ENCODE measurements around the gene NR0B2. TPM values are rescaled to one million over a fixed set of nuclear protein-coding genes. Genes with fewer than 3 reads are reported as not detected.

Gene NR0B2, protein sequence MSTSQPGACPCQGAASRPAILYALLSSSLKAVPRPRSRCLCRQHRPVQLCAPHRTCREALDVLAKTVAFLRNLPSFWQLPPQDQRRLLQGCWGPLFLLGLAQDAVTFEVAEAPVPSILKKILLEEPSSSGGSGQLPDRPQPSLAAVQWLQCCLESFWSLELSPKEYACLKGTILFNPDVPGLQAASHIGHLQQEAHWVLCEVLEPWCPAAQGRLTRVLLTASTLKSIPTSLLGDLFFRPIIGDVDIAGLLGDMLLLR
- not detected in 2 replicates for total RNA-seq

DNA sequence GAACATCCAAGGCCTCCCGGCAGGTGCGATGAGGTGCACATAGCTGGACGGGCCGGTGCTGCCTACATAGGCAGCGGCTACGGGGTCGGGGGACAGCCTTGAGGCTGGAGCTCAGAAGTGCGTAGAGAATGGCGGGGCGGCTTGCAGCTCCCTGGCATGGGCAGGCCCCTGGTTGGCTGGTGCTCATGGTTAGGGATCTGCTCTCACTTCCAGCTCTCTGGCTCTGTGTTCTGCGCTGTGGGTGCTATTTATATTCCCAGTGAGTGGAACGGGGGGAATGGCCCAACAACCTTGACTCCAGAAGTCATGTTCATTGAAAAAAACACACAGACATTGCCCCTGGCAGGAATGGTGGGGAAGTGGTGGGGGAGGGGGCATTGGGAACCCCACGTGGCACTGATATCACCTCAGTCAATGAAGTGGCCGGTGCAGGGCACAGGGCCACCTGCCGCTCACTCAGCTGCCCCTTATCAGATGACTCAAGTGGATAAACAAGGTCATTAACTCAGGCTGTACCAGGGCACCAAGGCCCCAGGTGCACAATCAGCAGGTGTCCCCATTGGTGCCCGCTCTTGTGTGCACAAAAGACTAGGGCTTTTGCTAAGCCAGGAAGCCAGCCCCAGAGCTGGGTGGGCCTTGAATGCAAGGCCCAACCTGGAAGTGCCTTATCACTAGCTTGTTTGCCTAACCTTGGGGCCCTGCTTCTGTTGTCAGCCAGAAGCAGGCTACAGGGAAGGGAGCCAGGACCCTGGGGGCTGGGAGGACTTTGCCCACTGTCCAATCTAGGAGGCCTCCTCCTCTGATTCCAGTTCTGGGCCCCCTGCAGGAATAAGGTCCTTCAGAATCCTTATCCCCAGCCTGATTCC lies at the start of gene NR0B2:
Gene NR0B2 (minus strand): TSS at position 222 of the 866 bp plus-strand sequence. CDS start 35 bp downstream, at position 187.
- Mint-ChIP-seq H3K4me1 (ENCODE audit: low read depth) (no peaks in the 10 kb centered on the region), H3K27me3 (ENCODE audit: insufficient read depth) (peaks cover 11% of the 10 kb centered on the region), H3K27ac (no peak within 1 kb of the TSS), H3K4me3 (no peak within 1 kb of the TSS), H3K36me3 (ENCODE audit: low read depth) (no peaks in the 10 kb centered on the region), H3K9me3 (no peaks in the 10 kb centered on the region)
- intact Hi-C loops (cut with micrococcal nuclease): no loop called here
- DNase-seq (ENCODE audit: low spot score): no peak

DNA sequence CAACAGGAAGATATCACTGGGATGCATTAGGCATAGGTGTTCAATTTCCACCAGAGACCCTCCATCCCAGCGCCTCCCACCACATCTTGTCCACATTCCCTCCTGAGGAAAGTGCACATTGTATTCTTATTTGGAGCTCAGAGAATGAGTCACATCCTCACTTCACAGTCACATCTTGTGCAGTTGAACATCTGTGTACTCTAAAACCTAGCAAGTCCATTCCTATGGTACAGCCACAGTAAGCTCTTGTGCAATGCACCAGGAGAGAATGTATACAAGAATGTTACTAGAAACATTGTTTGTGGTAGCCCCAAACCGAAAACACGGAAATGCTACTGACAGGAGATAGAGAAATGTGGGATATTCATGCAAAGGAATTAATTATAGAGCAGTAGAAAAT lies 48.1 kb upstream of the NR0B2 start:
- Mint-ChIP-seq H3K4me3 (no peak overlapping the region), H3K27me3 (ENCODE audit: insufficient read depth) (peaks cover 56% of the 10 kb centered on the region), H3K9me3 (no peaks in the 10 kb centered on the region), H3K27ac (no peak overlapping the region), H3K4me1 (ENCODE audit: low read depth) (peaks cover 6% of the 10 kb centered on the region), H3K36me3 (ENCODE audit: low read depth) (no peaks in the 10 kb centered on the region)
- no peak for DNase-seq (ENCODE audit: low spot score)
- intact Hi-C loops (cut with micrococcal nuclease): no loop called here

DNA sequence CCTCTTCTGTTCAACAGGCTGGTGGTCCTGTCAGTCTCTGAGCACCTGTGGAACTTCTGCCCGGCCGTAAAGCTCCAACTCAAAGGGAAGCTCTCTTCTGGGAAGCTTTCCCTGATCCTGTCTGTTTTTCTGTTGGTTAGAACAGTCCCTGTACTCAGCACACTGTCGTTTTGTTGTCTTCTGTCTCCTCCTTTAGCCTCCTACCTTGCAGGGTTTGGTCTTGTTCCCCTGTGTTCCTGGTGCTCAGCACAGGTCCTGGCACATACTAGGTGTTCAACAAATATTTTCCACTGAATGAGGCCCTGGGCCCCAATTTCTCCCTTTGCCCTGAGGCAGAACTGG lies 46.8 kb upstream of the NR0B2 start:
- intact Hi-C loops (cut with micrococcal nuclease): no loop called here
- no peaks in the 10 kb centered on the region for H3K36me3 Mint-ChIP-seq (ENCODE audit: low read depth)
- H3K27me3 Mint-ChIP-seq (ENCODE audit: insufficient read depth): peaks cover 49% of the 10 kb centered on the region
- H3K27ac Mint-ChIP-seq: no peak overlapping the region
- H3K4me1 Mint-ChIP-seq (ENCODE audit: low read depth): peaks cover 6% of the 10 kb centered on the region
- H3K4me3 Mint-ChIP-seq: peak overlapping the region; percentile 69
- H3K9me3 Mint-ChIP-seq: no peaks in the 10 kb centered on the region
- DNase-seq (ENCODE audit: low spot score): no peak

DNA sequence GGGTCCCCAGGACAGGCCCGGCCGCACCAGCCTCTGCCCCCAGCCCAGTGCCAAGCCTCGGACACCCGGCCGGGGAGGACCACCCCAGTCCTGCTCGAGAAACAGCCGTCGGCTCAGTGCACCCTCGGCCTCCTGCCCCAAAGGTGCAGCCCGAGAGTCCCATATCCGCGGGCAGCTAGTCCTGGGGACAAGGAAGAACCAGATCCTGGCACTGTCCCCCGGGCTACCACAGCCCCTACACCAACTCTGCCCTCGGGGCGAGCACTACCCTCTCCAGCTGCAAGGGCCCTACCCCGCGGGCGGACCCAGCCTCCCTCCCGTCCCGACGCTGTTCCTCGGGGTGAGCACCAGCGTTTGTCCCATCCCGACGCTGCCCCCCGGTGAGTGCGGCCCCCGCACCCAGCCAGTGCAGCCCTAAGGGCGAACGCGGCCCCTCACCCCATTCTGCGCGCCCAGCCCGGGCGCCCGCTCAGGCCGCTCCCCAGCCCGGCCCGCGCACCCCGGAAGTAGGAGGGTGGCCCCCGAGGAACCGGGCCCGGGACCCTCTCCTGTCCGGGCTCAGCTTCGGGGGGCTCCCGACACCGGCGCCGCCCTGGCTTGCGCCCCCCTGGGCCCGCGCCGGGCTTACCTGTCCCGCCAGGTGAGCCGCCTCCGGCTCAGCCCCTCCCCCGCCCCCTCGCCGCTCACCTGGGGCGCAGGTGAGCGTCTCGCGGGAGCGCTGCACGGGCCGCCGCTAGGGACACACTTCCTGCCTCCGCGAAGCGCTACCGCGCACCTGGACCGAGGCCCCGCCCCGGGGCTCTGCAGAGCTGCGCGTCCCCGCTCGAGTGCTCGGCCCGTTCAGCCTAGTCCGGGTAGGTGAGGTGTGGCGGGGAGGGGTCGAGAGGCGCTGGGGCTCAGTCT lies 46.2 kb upstream of the NR0B2 start, which contains the start of gene KDF1:
Gene KDF1 (minus strand): TSS at position 747 of the 903 bp plus-strand sequence. CDS start 8,088 bp downstream, outside the sequence.
- H3K27me3 Mint-ChIP-seq (ENCODE audit: insufficient read depth): peaks cover 49% of the 10 kb centered on the region
- peak; percentile 6 for DNase-seq (ENCODE audit: low spot score)
- H3K27ac Mint-ChIP-seq: no peak within 1 kb of the TSS
- peaks cover 6% of the 10 kb centered on the region for H3K4me1 Mint-ChIP-seq (ENCODE audit: low read depth)
- H3K9me3 Mint-ChIP-seq: no peaks in the 10 kb centered on the region
- peak within 1 kb of the TSS; percentile 69 for H3K4me3 Mint-ChIP-seq
- no peaks in the 10 kb centered on the region for H3K36me3 Mint-ChIP-seq (ENCODE audit: low read depth)
- intact Hi-C loops (cut with micrococcal nuclease): no loop called here

DNA sequence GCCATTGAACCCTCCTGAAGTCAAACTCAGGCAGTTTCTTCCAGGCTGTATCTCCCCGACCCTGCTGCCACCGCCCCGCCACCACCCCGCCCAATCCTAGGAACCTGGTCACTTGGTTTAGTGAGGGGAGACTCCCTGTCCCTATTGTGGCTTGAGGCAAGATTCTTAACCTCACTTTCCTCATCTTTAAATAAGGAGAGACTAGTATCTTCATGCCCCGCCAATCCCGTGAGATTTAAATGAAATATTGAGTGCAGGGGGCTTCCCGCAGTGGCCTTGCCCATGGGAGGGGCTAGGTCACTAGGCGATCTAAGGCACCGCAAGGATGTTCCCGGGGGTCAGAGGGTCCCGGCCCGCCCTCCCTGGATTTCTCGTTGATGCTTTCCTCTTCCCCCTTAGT lies 45.5 kb upstream of the NR0B2 start:
- Mint-ChIP-seq H3K4me3 (peak overlapping the region; percentile 30), H3K4me1 (ENCODE audit: low read depth) (peaks cover 6% of the 10 kb centered on the region), H3K27me3 (ENCODE audit: insufficient read depth) (peaks cover 43% of the 10 kb centered on the region), H3K27ac (no peak overlapping the region), H3K9me3 (no peaks in the 10 kb centered on the region), H3K36me3 (ENCODE audit: low read depth) (no peaks in the 10 kb centered on the region)
- intact Hi-C loops (cut with micrococcal nuclease): no loop called here
- no peak for DNase-seq (ENCODE audit: low spot score)

DNA sequence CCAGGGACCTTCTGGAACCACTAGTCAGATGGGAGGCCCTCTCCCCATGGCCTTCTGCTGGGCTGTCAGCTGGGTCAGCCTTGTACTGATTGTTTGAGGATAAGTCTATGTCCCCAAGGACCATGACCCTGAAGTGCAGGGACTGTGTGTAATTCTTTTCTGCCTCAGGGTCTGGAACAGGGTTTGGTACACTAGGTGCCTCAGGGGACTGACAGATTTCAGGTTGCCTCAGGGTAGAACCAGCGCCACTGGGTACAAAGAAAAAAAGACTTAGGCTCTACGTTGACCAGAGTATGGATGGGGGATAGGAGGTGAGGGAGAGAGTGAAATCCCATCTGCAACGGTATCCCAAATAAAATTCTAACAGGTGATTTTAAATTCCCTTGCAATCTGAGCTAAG lies 43.5 kb upstream of the NR0B2 start:
- intact Hi-C loops (cut with micrococcal nuclease): no loop called here
- Mint-ChIP-seq H3K27ac (no peak overlapping the region), H3K36me3 (ENCODE audit: low read depth) (no peaks in the 10 kb centered on the region), H3K4me1 (ENCODE audit: low read depth) (peaks cover 6% of the 10 kb centered on the region), H3K27me3 (ENCODE audit: insufficient read depth) (peaks cover 35% of the 10 kb centered on the region), H3K9me3 (no peaks in the 10 kb centered on the region), H3K4me3 (no peak overlapping the region)
- DNase-seq (ENCODE audit: low spot score): no peak

DNA sequence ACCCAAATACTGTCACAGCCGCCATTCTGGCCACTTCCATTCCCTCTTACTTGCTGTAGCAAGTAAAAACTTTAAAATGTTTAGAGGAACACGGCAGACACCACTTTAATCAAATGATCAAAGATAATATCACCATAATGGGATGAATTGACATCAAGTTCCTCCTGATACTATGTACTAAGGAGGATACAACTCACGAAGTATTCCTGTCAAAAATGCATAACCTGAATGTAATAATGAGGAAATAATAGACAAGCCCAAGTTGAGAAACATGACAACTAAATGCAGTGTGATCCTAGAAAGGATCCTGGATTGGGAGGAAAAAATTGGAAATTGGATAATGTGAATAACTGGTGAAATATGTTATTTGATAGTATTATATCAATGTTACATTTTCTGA lies 42.5 kb upstream of the NR0B2 start:
- Mint-ChIP-seq H3K36me3 (ENCODE audit: low read depth) (no peaks in the 10 kb centered on the region), H3K9me3 (no peaks in the 10 kb centered on the region), H3K27me3 (ENCODE audit: insufficient read depth) (peaks cover 27% of the 10 kb centered on the region), H3K4me1 (ENCODE audit: low read depth) (peaks cover 6% of the 10 kb centered on the region), H3K4me3 (no peak overlapping the region), H3K27ac (no peak overlapping the region)
- intact Hi-C loops (cut with micrococcal nuclease): no loop called here
- DNase-seq (ENCODE audit: low spot score): no peak

DNA sequence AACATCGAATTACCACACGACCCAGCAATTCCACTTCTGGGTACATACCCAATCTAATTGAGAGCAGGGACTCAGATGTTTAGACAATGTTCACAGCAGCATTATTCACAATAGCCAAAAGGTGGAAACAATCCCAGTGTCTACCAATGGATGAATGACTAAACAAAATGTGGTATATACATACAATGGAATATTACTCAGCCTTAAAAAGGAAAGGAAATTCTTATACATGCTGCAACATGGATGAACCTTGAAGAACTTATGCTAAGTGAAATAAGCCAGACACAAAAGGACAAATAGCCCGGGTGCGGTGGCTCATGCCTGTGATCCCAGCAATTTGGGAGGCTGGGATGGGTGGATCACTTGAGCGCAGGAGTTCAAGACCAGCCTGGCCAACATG lies 39.6 kb upstream of the NR0B2 start:
- Mint-ChIP-seq H3K27me3 (ENCODE audit: insufficient read depth) (peaks cover 8% of the 10 kb centered on the region), H3K4me1 (ENCODE audit: low read depth) (no peaks in the 10 kb centered on the region), H3K36me3 (ENCODE audit: low read depth) (no peaks in the 10 kb centered on the region), H3K27ac (no peak overlapping the region), H3K9me3 (no peaks in the 10 kb centered on the region), H3K4me3 (no peak overlapping the region)
- DNase-seq (ENCODE audit: low spot score): no peak
- intact Hi-C loops (cut with micrococcal nuclease): no loop called here

DNA sequence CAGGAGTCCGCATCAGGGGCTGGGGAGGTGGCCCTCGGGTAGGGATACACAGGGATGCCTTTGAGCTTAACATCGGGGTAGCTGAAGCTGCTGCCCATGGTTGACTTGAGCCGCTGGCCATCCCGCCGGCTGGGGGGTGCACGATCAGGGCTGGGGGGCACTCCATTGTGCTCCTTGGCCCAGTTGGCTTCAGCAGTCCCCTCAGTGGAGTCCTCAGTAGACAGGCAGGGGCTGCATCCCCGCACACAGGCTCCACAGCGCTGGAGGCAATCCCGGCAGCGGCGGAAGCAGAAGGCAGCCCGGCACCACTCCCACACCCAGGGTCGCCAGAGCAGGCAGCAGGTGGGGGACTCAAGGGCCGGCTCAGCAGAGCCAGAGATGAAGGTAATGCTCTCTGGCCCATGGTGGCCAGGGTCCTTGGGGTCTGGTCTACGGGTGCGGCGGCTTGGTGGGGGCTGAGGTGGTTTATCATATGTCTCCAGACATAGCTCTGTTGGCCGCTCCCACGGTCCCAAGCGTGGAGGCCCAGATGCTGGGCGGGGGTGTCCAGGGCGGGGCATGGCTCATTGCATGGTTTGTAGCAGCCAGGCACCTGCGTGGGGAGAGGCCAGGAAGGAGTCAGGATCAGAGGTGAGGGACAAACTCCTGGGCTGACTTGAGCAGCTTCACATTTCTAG lies 38.2 kb upstream of the NR0B2 start:
- H3K4me3 Mint-ChIP-seq: no peak overlapping the region
- peaks cover 4% of the 10 kb centered on the region for H3K27me3 Mint-ChIP-seq (ENCODE audit: insufficient read depth)
- H3K27ac Mint-ChIP-seq: no peak overlapping the region
- intact Hi-C loops (cut with micrococcal nuclease): no loop called here
- H3K4me1 Mint-ChIP-seq (ENCODE audit: low read depth): no peaks in the 10 kb centered on the region
- no peaks in the 10 kb centered on the region for H3K9me3 Mint-ChIP-seq
- peaks cover under 1% of the 10 kb centered on the region for H3K36me3 Mint-ChIP-seq (ENCODE audit: low read depth)
- DNase-seq (ENCODE audit: low spot score): no peak

DNA sequence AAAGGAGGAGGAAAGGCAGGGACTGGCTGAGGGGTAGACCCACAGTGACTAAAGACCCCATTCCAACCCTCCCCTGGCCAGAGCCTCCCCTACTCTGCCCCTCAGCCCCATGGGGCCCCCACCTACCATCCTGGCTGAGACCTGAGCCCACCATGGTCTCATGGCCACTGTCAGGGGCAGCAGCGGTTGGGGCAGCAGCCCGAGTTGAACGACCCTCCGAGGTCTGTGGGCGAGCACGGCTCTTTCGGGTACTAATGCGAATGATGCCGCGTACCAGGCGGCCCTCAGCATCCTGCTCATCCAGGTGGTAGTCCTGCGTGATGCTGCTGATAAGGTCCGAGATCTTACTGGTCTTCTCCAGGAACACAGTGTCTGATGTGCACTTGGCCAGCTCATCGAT lies 37.4 kb upstream of the NR0B2 start:
- no peak for DNase-seq (ENCODE audit: low spot score)
- no peak overlapping the region for H3K4me3 Mint-ChIP-seq
- H3K4me1 Mint-ChIP-seq (ENCODE audit: low read depth): no peaks in the 10 kb centered on the region
- H3K27ac Mint-ChIP-seq: no peak overlapping the region
- no peaks in the 10 kb centered on the region for H3K9me3 Mint-ChIP-seq
- intact Hi-C loops (cut with micrococcal nuclease): no loop called here
- H3K27me3 Mint-ChIP-seq (ENCODE audit: insufficient read depth): peaks cover 4% of the 10 kb centered on the region
- peaks cover 5% of the 10 kb centered on the region for H3K36me3 Mint-ChIP-seq (ENCODE audit: low read depth)

DNA sequence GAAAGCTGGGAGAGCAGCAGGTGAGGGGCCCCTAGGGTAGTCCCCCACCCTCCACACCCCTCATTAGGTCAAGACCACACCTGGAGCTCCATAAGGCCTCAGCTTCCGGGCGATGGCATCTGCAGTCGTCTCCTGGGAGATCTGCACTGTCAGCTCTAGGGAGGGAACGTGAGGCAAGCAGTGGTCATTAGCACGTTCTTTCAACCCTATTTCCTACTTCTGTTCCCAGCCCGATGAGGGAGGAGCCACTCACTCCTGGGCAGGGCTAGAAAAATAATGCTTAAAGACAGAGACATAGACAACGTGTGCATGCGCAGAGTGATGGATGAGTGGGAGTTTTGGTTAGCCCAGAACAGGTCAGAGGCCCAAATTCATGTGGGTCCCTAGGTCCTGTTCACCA lies 36.8 kb upstream of the NR0B2 start:
- intact Hi-C loops (cut with micrococcal nuclease): no loop called here
- H3K9me3 Mint-ChIP-seq: no peaks in the 10 kb centered on the region
- H3K36me3 Mint-ChIP-seq (ENCODE audit: low read depth): peaks cover 11% of the 10 kb centered on the region

DNA sequence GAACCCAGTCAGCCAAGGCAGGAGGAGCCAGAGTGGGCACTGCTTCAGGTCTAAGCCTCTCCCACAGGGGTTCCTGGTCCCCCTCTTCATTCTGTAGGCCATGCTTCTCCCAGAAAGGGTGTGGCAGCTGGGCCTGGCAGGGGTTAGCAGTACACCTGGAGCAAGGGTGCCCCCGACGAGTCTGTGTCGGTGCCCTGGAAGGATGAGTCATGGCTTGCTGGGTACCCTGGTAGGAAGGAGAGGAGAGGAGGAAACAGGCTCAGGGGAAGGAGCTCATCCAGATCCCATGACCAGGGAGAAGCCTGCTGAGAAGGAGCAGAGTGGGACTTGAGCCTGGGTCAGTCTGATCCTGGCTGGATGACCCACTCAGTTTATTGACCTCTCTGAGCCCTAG lies 36.1 kb upstream of the NR0B2 start:
- Mint-ChIP-seq H3K9me3 (no peaks in the 10 kb centered on the region), H3K36me3 (ENCODE audit: low read depth) (peaks cover 18% of the 10 kb centered on the region), H3K27me3 (ENCODE audit: insufficient read depth) (peaks cover 4% of the 10 kb centered on the region), H3K4me3 (no peak overlapping the region), H3K27ac (no peak overlapping the region), H3K4me1 (ENCODE audit: low read depth) (no peaks in the 10 kb centered on the region)
- intact Hi-C loops (cut with micrococcal nuclease): no loop called here
- DNase-seq (ENCODE audit: low spot score): no peak

More for the DNA sequence above, 36.8 kb upstream of the NR0B2 start:
- no peak overlapping the region for H3K4me3 Mint-ChIP-seq
- no peak for DNase-seq (ENCODE audit: low spot score)
- peaks cover 4% of the 10 kb centered on the region for H3K27me3 Mint-ChIP-seq (ENCODE audit: insufficient read depth)
- no peak overlapping the region for H3K27ac Mint-ChIP-seq
- H3K4me1 Mint-ChIP-seq (ENCODE audit: low read depth): no peaks in the 10 kb centered on the region

All from activated T-helper 1 cell treated with anti-CD3 and anti-CD28 coated beads, Interleukin-12 subunit alpha, Interleukin-12 subunit beta, Interleukin-2, Interleukin-4 antibody, amounts not matched to agents 30 ng/mL and 10 ng/mL and 1 ng/mL, durations not matched to agents 14 hours and 24 hours and 36 hours (primary cell).